ENCODE results near the gene HIPK4. TPM values are rescaled to one million over a fixed set of nuclear protein-coding genes. Genes with fewer than 3 reads are reported as not detected.

HIPK4 gene
- total RNA-seq, 1 donor from 2014 or later, result 0.64 TPM

- Histone ChIP-seq H3K4me1 (peaks cover 56% of the 10 kb centered on the region), H3K27ac (peak overlapping the region; percentile 99), H3K9me3 (no peaks in the 10 kb centered on the region), H3K4me3 (peak overlapping the region; percentile 76), H3K27me3 (no peaks in the 10 kb centered on the region), H3K36me3 (peaks cover 13% of the 10 kb centered on the region)
- ATAC-seq (no peak), DNase-seq (no peak)
- intact Hi-C loops (cut with DNase I), result no loop called here
- TF ChIP-seq, protein P1, sequence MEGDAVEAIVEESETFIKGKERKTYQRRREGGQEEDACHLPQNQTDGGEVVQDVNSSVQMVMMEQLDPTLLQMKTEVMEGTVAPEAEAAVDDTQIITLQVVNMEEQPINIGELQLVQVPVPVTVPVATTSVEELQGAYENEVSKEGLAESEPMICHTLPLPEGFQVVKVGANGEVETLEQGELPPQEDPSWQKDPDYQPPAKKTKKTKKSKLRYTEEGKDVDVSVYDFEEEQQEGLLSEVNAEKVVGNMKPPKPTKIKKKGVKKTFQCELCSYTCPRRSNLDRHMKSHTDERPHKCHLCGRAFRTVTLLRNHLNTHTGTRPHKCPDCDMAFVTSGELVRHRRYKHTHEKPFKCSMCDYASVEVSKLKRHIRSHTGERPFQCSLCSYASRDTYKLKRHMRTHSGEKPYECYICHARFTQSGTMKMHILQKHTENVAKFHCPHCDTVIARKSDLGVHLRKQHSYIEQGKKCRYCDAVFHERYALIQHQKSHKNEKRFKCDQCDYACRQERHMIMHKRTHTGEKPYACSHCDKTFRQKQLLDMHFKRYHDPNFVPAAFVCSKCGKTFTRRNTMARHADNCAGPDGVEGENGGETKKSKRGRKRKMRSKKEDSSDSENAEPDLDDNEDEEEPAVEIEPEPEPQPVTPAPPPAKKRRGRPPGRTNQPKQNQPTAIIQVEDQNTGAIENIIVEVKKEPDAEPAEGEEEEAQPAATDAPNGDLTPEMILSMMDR (IDR thresholded peaks at IDR 0.05), result no peak
Observed at GRCh38 chr19:40421993-40422747, 32.2 kb upstream of the HIPK4 start.

GRCh38 chr19:40420766-40421765 lies 31.1 kb upstream of the HIPK4 start:
- peak; percentile 86 for ATAC-seq

DNA sequence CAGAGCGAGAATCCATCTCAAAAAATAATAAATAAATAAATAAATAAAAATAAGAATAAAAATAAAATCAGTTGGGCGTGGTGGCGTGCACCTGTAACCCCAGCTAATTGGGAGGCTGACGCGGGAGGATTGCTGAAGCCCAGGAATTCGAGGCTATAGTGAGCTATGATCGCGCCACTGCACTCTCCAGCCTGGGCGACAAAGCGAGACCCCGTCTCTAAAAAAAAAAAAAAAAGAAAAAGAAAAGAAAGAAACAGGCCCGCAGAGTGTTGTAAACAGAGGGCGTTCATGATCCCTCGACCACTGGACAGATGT lies 30.4 kb upstream of the HIPK4 start:
- Histone ChIP-seq H3K4me3 (peak overlapping the region; percentile 76), H3K27ac (peak overlapping the region; percentile 99), H3K36me3 (peaks cover 13% of the 10 kb centered on the region), H3K27me3 (no peaks in the 10 kb centered on the region), H3K4me1 (peaks cover 69% of the 10 kb centered on the region), H3K9me3 (no peaks in the 10 kb centered on the region)
- intact Hi-C loops (cut with DNase I), result no loop called here
- no peak for ATAC-seq
- TF ChIP-seq, protein P1 (IDR thresholded peaks at IDR 0.05), result no peak
- no peak for DNase-seq

More at GRCh38 chr19:40420766-40421765, 31.1 kb upstream of the HIPK4 start:
- peaks cover 13% of the 10 kb centered on the region for H3K36me3 ChIP-seq
- peaks cover 63% of the 10 kb centered on the region for H3K4me1 ChIP-seq
- peak overlapping the region; percentile 99 for H3K27ac ChIP-seq
- no peaks in the 10 kb centered on the region for H3K27me3 ChIP-seq
- intact Hi-C loops (cut with DNase I), result no loop called here
- TF ChIP-seq, protein P1 (IDR thresholded peaks at IDR 0.05), result peak; percentile 80
- peak; percentile 97 for DNase-seq
- no peaks in the 10 kb centered on the region for H3K9me3 ChIP-seq
- peak overlapping the region; percentile 76 for H3K4me3 ChIP-seq

GRCh38 chr19:40419780-40420179 lies 29.8 kb upstream of the HIPK4 start:
- no peak overlapping the region for H3K4me3 ChIP-seq
- no peaks in the 10 kb centered on the region for H3K9me3 ChIP-seq
- H3K27ac ChIP-seq, result peak overlapping the region; percentile 99
- intact Hi-C loops (cut with DNase I), result no loop called here
- peaks cover 13% of the 10 kb centered on the region for H3K36me3 ChIP-seq
- peaks cover 74% of the 10 kb centered on the region for H3K4me1 ChIP-seq
- ATAC-seq (no peak), DNase-seq (no peak)
- no peaks in the 10 kb centered on the region for H3K27me3 ChIP-seq
- TF ChIP-seq, protein P1 (IDR thresholded peaks at IDR 0.05), result no peak

DNA sequence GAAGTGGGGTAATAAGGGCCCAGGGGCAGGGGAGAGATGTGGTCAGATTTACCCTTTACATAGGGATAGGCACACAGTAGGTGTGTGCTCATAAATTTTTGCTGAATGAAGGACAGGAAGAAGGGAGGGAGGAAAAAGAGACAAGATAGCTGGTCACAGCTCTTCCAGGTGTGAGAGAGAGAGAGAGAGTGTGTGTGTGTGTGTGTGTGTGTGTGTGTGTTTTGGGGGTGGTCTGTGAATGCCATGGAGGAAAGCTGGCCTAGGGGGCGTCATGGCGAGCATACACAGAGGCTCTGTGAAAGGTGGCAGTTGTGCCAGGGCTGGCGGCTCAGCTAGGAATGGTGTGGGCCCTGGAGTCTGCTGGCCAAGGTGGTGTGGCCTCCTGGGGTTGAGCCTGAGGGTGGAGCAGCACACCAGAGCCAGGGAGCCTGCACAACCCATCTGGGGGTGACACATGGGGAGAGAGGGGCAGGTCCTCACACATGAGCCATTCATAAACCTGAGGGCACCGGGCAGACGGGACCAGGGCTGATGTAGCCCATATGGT lies 29.2 kb upstream of the HIPK4 start:
- intact Hi-C loops (cut with DNase I), result no loop called here
- TF ChIP-seq, protein P1 (IDR thresholded peaks at IDR 0.05), result no peak
- no peaks in the 10 kb centered on the region for H3K27me3 ChIP-seq
- DNase-seq (no peak), ATAC-seq (no peak)
- peaks cover 73% of the 10 kb centered on the region for H3K4me1 ChIP-seq
- peaks cover 13% of the 10 kb centered on the region for H3K36me3 ChIP-seq
- no peaks in the 10 kb centered on the region for H3K9me3 ChIP-seq
- no peak overlapping the region for H3K27ac ChIP-seq
- H3K4me3 ChIP-seq, result no peak overlapping the region
